H1 (cell line): ENCODE data around the gene CENPP. TPM values are rescaled to one million over a fixed set of nuclear protein-coding genes. Genes with fewer than 3 reads are reported as not detected.

Experiments
- GTF2F1 ChIP-seq: IDR thresholded peaks from 2 replicates; pipeline ENCODE4 v1.6.1; 2012; ENCODE audit warnings: low read depth, low read length, improper control_type of control experiment, borderline replicate concordance
- NANOG ChIP-seq: IDR thresholded peaks from 2 replicates; pipeline ENCODE4 v1.6.1; 2011; ENCODE audit warnings: low read length, low read depth, mild to moderate bottlenecking, inconsistent platforms; ENCODE audit not compliant: insufficient read depth, poor library complexity, severe bottlenecking
- polyA plus RNA-seq, 7 experiments: library from polyadenylated mRNA; depleted of rRNA in 3 of 7; stranded (reverse) in 5 of 7; unstranded in 2 of 7; fragments of >200 nt in 5 of 7; fragments of 200-250 nt in 2 of 7; gene quantifications; 1 replicate in 5 of 7; 2 replicates in 1 of 7; 4 replicates in 1 of 7; pipeline versions ENCODE4 v1.2.1 to v1.2.3, GENCODE V29; 2011 to 2013; ENCODE audit warnings: missing spikeins in 2 of 7, mixed read lengths in 2 of 7
- total RNA-seq: library from RNA; stranded (reverse); fragmentation: NEBNext Ultra II Directional; extraction: Animal tissue kit (Norgen Biotek cat#: 25700); gene quantifications from 2 replicates; pipeline ENCODE4 v1.2.1, GENCODE V29; 2021

CENPP gene
- total and polyA plus RNA-seq, 2 of the 8 experiments (the other 6 are each of a cell fraction or from before 2014, with no cell fraction given) = 2.7 to 10.8 TPM

DNA sequence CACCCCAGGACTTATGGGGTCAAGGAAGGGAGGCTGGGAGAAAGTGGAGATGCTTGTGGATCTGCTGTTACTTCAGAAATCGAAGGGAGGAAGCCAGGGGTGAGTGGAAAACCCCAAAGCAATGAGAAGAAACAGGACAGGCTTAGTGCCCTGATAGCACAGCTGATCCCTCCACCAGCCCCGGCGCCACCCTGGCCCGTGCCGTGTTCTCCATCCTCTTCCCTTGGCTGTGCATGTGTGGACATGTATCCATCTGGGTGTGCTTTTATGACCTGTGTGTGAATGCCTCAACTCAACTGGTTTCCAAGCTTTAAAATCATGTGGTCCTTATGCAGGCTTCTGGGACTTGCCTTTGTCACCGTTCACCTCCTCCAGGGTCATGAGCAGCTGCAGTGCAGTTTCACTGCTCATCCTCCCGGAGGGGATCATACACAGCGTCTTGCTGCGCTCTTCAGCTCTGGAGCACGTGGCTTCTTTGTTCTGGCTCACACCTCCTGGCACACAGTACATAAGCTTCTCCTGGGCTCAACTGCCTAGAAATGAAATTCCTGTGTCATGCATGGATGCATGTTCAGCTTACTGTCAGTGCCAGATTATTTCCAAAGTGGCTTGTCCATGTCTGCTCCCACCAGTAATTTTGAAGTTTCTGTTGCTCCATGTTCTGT is 286.0 kb downstream of the CENPP start (continued):
- TF ChIP-seq NANOG (no peak), GTF2F1 (no peak)
